Thoracic aorta (tissue), 2 donors: ENCODE measurements around the gene PDZD7. TPM values are rescaled to one million over a fixed set of nuclear protein-coding genes. Genes with fewer than 3 reads are reported as not detected.
"Not testable (repeated sequence)": the region's sequence is repeated elsewhere in the genome, so short reads cannot be mapped to it uniquely, and the experiment has no call there.

Experiments used
- ATAC-seq: fragments of 150-250 bp; one replicate; pipeline ENCODE4 v1.8.0; 2017; ENCODE audit warnings: low read depth; ENCODE audit not compliant: insufficient number of reproducible peaks, low FRiP score
- DNase-seq: peaks from one replicate; pipeline ENCODE4 v3.0.0-alpha.2; 2020; ENCODE audit warnings: low spot score
- H3K27ac ChIP-seq, 2 donors: fragments of 200-600 bp; sonication (generic); 1 replicate in 1 of 2; 2 replicates in 1 of 2; pipeline ENCODE4 v1.5.1; 2016; ENCODE audit warnings: mild to moderate bottlenecking in 2 of 2, moderate library complexity in 2 of 2
- H3K27me3 ChIP-seq: fragments of 200-600 bp; sonication (generic); replicated peaks from 2 replicates; pipeline ENCODE4 v1.6.0; 2016; ENCODE audit warnings: mild to moderate bottlenecking; ENCODE audit not compliant: insufficient read depth
- H3K36me3 ChIP-seq: fragments of 200-600 bp; sonication (generic); one replicate; pipeline ENCODE4 v1.5.1; 2016
- H3K4me1 ChIP-seq, 2 donors: fragments of 200-600 bp; sonication (generic); 1 replicate in 1 of 2; 2 replicates in 1 of 2; pipeline versions ENCODE4 v1.5.1 to v1.6.0; 2016; ENCODE audit warnings: low read depth in 2 of 2, mild to moderate bottlenecking in 1 of 2; ENCODE audit not compliant: control insufficient read depth in 1 of 2
- H3K4me3 ChIP-seq: fragments of 200-600 bp; sonication (generic); 2 replicates; pipeline ENCODE4 v1.5.1; 2016; ENCODE audit warnings: mild to moderate bottlenecking
- H3K9me3 ChIP-seq: fragments of 200-600 bp; sonication (generic); 2 replicates; pipeline ENCODE4 v1.5.1; 2016
- CTCF ChIP-seq: fragments of 200-600 bp; sonication (generic); IDR thresholded peaks from one replicate; pipeline ENCODE4 v1.5.1; 2019; ENCODE audit warnings: antibody characterized with exemption
- total RNA-seq, 2 donors: library from RNA; depleted of rRNA; stranded (reverse); fragments of >200 nt; gene quantifications; one replicate each; pipeline versions ENCODE4 v1.1.0 to v1.2.3, GENCODE V29; 2016

Gene PDZD7
- total RNA-seq, 2 donors from 2014 or later, result 0.14 to 1.1 TPM

- ATAC-seq (no peak), DNase-seq (no peak)
- H3K27me3 ChIP-seq, result no peaks in the 10 kb centered on the region
- H3K36me3 ChIP-seq, result peaks cover 3% of the 10 kb centered on the region
- H3K4me1 ChIP-seq, result no peaks in the 10 kb centered on the region
- H3K4me3 ChIP-seq, result no peak overlapping the region
- no peak overlapping the region for H3K27ac ChIP-seq
- no peak for TF ChIP-seq CTCF
- H3K9me3 ChIP-seq, result no peaks in the 10 kb centered on the region
Observed at GRCh38 chr10:100978121-100978900, 52.6 kb downstream of the PDZD7 start.

GRCh38 chr10:100977436-100977835 lies 53.5 kb downstream of the PDZD7 start:
- Histone ChIP-seq H3K9me3 (no peaks in the 10 kb centered on the region), H3K27me3 (no peaks in the 10 kb centered on the region), H3K27ac (no peak overlapping the region), H3K4me3 (no peak overlapping the region), H3K36me3 (peaks cover 3% of the 10 kb centered on the region), H3K4me1 (no peaks in the 10 kb centered on the region)
- TF ChIP-seq CTCF, result no peak
- ATAC-seq, result no peak
- DNase-seq, result no peak

- H3K36me3 ChIP-seq, result peaks cover 3% of the 10 kb centered on the region
- H3K4me3 ChIP-seq, result no peak overlapping the region
- no peaks in the 10 kb centered on the region for H3K4me1 ChIP-seq
- no peak overlapping the region for H3K27ac ChIP-seq
- H3K27me3 ChIP-seq, result no peaks in the 10 kb centered on the region
- DNase-seq (no peak), ATAC-seq (no peak)
- H3K9me3 ChIP-seq, result no peaks in the 10 kb centered on the region
- no peak for TF ChIP-seq CTCF
Observed at GRCh38 chr10:100976906-100977305, 54.0 kb downstream of the PDZD7 start.

GRCh38 chr10:100975397-100975796 lies 55.5 kb downstream of the PDZD7 start:
- not testable (repeated sequence) for H3K27ac ChIP-seq, H3K36me3 ChIP-seq, DNase-seq, H3K4me1 ChIP-seq, H3K27me3 ChIP-seq, H3K4me3 ChIP-seq, H3K9me3 ChIP-seq, ATAC-seq

- no peak overlapping the region for H3K27ac ChIP-seq
Observed at GRCh38 chr10:100972904-100973535, 57.9 kb downstream of the PDZD7 start.

More at GRCh38 chr10:100972904-100973535, 57.9 kb downstream of the PDZD7 start:
- TF ChIP-seq CTCF, result no peak
- no peaks in the 10 kb centered on the region for H3K36me3 ChIP-seq
- no peaks in the 10 kb centered on the region for H3K27me3 ChIP-seq
- peaks cover 8 to 15% of the 10 kb centered on the region in 2 donors for H3K4me1 ChIP-seq
- H3K9me3 ChIP-seq, result no peaks in the 10 kb centered on the region
- ATAC-seq (no peak), DNase-seq (no peak)
- H3K4me3 ChIP-seq, result no peak overlapping the region
